PC-9 (cell line): ENCODE measurements around the gene GLT8D2. TPM values are rescaled to one million over a fixed set of nuclear protein-coding genes. Genes with fewer than 3 reads are reported as not detected.
"Not testable (repeated sequence)": the region's sequence is repeated elsewhere in the genome, so short reads cannot be mapped to it uniquely, and the experiment has no call there.

Experiments
- BruUV-seq: library from RNA; stranded (reverse); fragments of 400-500 nt; replicated peaks from 2 replicates; lab custom pipeline; 2021; lab: Mats Ljungman, UMichigan
- CTCF ChIA-PET: fragments of 300-600 bp; sonication (Branson Sonifier 250); formaldehyde crosslinking; loops from one replicate; lab custom pipeline; 2022; ENCODE audit warnings: antibody characterized with exemption; lab: Charles Lee
- POLR2A ChIA-PET: fragments of 300-600 bp; sonication (Branson Sonifier 250); formaldehyde crosslinking; loops from one replicate; lab custom pipeline; 2022; ENCODE audit warnings: antibody characterized with exemption; ENCODE audit not compliant: unreplicated experiment; lab: Charles Lee
- DNase-seq, 2 experiments: peaks; one replicate each; pipeline versions ENCODE4 v3.0.0 to v3.0.0-alpha.2; 2015 to 2022; ENCODE audit warnings: mixed read lengths in 1 of 2
- H2AFZ ChIP-seq: fragments of 200-600 bp; sonication (generic); 2 replicates; pipeline ENCODE4 v1.8.1; 2017; ENCODE audit warnings: antibody characterized with exemption
- H3F3A ChIP-seq: fragments of 200-600 bp; sonication (generic); 2 replicates; pipeline ENCODE4 v1.8.1; 2017; ENCODE audit warnings: antibody characterized with exemption, mild to moderate bottlenecking, low read depth; ENCODE audit not compliant: insufficient read depth
- H3K27ac ChIP-seq: fragments of 200-600 bp; sonication (generic); 2 replicates; pipeline ENCODE4 v1.6.1; 2016; ENCODE audit warnings: mixed run types
- H3K27me3 ChIP-seq: fragments of 200-600 bp; sonication (generic); 2 replicates; pipeline ENCODE4 v1.6.1; 2016; ENCODE audit warnings: low read depth, mixed run types; ENCODE audit not compliant: insufficient read depth
- H3K36me3 ChIP-seq: fragments of 200-600 bp; sonication (generic); 2 replicates; pipeline ENCODE4 v1.6.1; 2016; ENCODE audit warnings: low read depth, mixed run types
- H3K4me1 ChIP-seq: fragments of 200-600 bp; sonication (generic); replicated peaks from 2 replicates; pipeline ENCODE4 v1.6.1; 2016; ENCODE audit warnings: mixed run types; ENCODE audit not compliant: insufficient read depth
- H3K4me2 ChIP-seq: fragments of 200-600 bp; sonication (generic); 2 replicates; pipeline ENCODE4 v1.6.1; 2017; ENCODE audit warnings: mixed run types
- H3K4me3 ChIP-seq: fragments of 200-600 bp; sonication (generic); 2 replicates; pipeline ENCODE4 v1.6.1; 2016; ENCODE audit warnings: mixed run types
- H3K79me2 ChIP-seq: fragments of 200-600 bp; sonication (generic); 2 replicates; pipeline ENCODE4 v1.6.1; 2017; ENCODE audit warnings: low read depth, mixed run types
- H3K9me2 ChIP-seq: fragments of 200-600 bp; sonication (generic); 2 replicates; pipeline ENCODE4 v1.8.1; 2017; ENCODE audit warnings: mild to moderate bottlenecking; ENCODE audit not compliant: insufficient read depth
- H3K9me3 ChIP-seq: fragments of 200-600 bp; sonication (generic); 2 replicates; pipeline ENCODE4 v1.8.1; 2016; ENCODE audit warnings: low read depth; ENCODE audit not compliant: insufficient read depth
- H4K20me1 ChIP-seq: fragments of 200-600 bp; sonication (generic); 2 replicates; pipeline ENCODE4 v1.8.1; 2017; ENCODE audit not compliant: insufficient read depth
- EZH2 ChIP-seq: fragments of 200-600 bp; sonication (generic); IDR thresholded peaks from 2 replicates; pipeline ENCODE4 v1.8.0; 2017; ENCODE audit warnings: antibody characterized with exemption, low read depth
- intact Hi-C: fragments of 100-400 bp; cut with micrococcal nuclease; formaldehyde crosslinking; loops from one replicate; pipeline ENCODE4 v1.10.0; 2022; ENCODE audit not compliant: unreplicated experiment
- total RNA-seq: library from RNA; stranded (reverse); gene quantifications from 2 replicates; pipeline ENCODE4 v1.2.3, GENCODE V29; 2021
- TF ChIP-seq, protein P1 (sequence below): fragments of 200-600 bp; sonication (generic); conservative IDR thresholded peaks from 2 replicates; pipeline ENCODE4 v1.6.1; 2017; ENCODE audit warnings: mixed run types, antibody characterized with exemption, mild to moderate bottlenecking, moderate library complexity

The GLT8D2 gene
- total RNA-seq, 1 experiment from 2014 or later, result 0.31 TPM

DNA sequence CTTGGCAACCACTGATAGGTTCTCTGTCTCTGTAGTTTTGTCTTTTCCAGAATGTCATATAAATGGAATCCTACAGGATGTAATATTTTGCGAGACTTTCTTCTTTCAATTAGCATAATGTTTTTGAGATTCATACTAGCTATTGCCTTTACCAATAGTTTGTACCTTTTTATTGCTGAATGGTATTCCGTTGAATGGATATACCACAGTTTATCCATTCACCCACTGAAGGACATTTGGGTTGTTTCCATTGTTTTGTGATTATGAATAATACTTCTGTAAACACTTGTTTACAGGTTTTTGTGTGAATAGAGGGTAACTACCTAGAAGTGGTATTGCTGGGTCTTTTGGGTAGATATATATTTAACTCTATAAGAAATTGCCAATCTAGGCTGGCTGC lies 26.3 kb downstream of the GLT8D2 start:
- no peak for TF ChIP-seq EZH2
- TF ChIP-seq, protein P1, sequence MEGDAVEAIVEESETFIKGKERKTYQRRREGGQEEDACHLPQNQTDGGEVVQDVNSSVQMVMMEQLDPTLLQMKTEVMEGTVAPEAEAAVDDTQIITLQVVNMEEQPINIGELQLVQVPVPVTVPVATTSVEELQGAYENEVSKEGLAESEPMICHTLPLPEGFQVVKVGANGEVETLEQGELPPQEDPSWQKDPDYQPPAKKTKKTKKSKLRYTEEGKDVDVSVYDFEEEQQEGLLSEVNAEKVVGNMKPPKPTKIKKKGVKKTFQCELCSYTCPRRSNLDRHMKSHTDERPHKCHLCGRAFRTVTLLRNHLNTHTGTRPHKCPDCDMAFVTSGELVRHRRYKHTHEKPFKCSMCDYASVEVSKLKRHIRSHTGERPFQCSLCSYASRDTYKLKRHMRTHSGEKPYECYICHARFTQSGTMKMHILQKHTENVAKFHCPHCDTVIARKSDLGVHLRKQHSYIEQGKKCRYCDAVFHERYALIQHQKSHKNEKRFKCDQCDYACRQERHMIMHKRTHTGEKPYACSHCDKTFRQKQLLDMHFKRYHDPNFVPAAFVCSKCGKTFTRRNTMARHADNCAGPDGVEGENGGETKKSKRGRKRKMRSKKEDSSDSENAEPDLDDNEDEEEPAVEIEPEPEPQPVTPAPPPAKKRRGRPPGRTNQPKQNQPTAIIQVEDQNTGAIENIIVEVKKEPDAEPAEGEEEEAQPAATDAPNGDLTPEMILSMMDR, result no peak
- no peaks in the 10 kb centered on the region for H3F3A ChIP-seq
- H3K36me3 ChIP-seq, result no peaks in the 10 kb centered on the region
- CTCF ChIA-PET, result no interaction called here
- BruUV-seq, result no TSS peak
- intact Hi-C loops, result no loop called here
- DNase-seq, result no peak
- no peaks in the 10 kb centered on the region for H4K20me1 ChIP-seq
- peaks cover 23% of the 10 kb centered on the region; the same call in 1 of the 2 replicates for H3K27me3 ChIP-seq
- no peak overlapping the region for H2AFZ ChIP-seq
- H3K9me3 ChIP-seq, result peaks cover 14% of the 10 kb centered on the region; the same call in 1 of the 2 replicates
- no peak overlapping the region for H3K4me3 ChIP-seq
- H3K79me2 ChIP-seq, result no peaks in the 10 kb centered on the region
- POLR2A ChIA-PET, result no interaction called here
- no peaks in the 10 kb centered on the region for H3K9me2 ChIP-seq
- H3K4me2 ChIP-seq, result no peak overlapping the region
- H3K4me1 ChIP-seq, result no peaks in the 10 kb centered on the region
- no peak overlapping the region for H3K27ac ChIP-seq

DNA sequence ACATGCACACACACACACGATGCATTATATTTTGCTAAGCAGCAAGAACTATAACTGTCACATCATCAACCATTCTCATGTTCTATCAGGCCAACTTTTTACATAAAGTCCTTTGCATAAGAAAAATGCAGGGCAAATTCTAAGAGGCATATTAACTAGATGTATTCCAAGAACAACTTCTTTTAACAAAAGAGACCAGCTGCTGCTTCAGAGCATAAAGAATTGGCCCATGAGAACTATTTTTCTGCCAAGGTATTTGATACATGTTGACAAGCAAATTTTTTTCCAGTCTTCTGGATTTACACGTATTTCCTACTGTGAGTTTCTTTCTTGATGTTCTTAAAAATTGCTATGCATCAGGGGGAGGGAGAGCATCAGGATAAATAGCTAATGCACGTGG lies 27.2 kb downstream of the GLT8D2 start:
- no peak overlapping the region for H3K4me3 ChIP-seq
- no peaks in the 10 kb centered on the region for H3K4me1 ChIP-seq
- no peak overlapping the region for H3K27ac ChIP-seq
- H3K27me3 ChIP-seq, result peaks cover 21% of the 10 kb centered on the region; the same call in 1 of the 2 replicates
- TF ChIP-seq EZH2, result no peak
- TF ChIP-seq, protein P1, result no peak
- DNase-seq, result no peak
- H4K20me1 ChIP-seq, result no peaks in the 10 kb centered on the region
- no peaks in the 10 kb centered on the region for H3F3A ChIP-seq
- no TSS peak for BruUV-seq
- ChIA-PET POLR2A (no interaction called here), CTCF (no interaction called here)
- intact Hi-C loops, result no loop called here
- no peak overlapping the region for H2AFZ ChIP-seq
- no peaks in the 10 kb centered on the region for H3K79me2 ChIP-seq
- H3K36me3 ChIP-seq, result no peaks in the 10 kb centered on the region
- no peaks in the 10 kb centered on the region for H3K9me2 ChIP-seq
- H3K9me3 ChIP-seq, result peaks cover 14% of the 10 kb centered on the region; the same call in 1 of the 2 replicates
- no peak overlapping the region for H3K4me2 ChIP-seq

DNA sequence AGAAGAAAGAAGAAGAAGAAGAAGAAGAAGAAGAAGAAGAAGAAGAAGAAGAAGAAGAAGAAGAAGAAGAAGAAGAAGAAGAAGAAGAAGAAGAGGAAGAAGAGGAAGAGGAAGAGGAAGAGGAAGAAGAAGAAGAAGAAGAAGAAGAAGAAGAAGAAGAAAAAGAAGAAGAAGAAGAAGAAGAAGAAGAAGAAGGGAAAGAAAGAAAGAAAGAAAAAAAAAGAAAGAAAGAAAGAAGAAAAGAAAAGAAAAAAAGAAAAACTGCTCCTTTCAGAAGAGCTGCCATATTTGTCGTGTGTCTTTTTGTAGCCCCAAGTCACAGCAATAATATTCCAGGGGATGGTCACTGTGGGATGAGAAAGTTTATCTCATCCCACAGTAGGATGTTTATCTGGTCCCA lies 28.1 kb downstream of the GLT8D2 start:
- POLR2A ChIA-PET, H3K4me3 ChIP-seq, DNase-seq, H2AFZ ChIP-seq, H3K4me1 ChIP-seq, intact Hi-C loops, H3K79me2 ChIP-seq, H3K27ac ChIP-seq, H3F3A ChIP-seq, H3K4me2 ChIP-seq, H4K20me1 ChIP-seq, H3K9me2 ChIP-seq, BruUV-seq, H3K36me3 ChIP-seq, CTCF ChIA-PET: not testable (repeated sequence)
- Histone ChIP-seq H3K27me3 (peaks cover 20% of the 10 kb centered on the region; the same call in 1 of the 2 replicates), H3K9me3 (peaks cover 14% of the 10 kb centered on the region; the same call in 1 of the 2 replicates)

DNA sequence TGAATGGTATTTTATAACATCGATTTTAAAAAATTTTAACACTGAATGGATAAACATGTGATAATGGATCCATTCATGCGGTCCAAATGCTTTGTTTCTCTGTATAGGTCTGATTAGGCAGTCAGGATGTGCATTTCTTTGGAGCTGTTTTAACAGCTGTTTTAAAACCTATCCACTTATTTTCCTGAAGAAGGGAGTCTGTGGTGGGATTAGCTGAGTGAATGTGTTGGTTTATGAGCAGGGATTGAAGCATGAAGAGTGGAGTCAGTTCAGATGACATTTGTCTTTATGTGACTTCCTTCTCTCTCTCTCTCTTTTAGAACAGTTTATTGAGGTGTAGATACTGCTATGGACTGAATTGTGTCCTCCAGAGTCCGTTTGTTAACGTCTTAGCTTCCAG lies 37.7 kb downstream of the GLT8D2 start:
- Histone ChIP-seq H2AFZ (no peak overlapping the region), H3K9me2 (no peaks in the 10 kb centered on the region), H3K4me3 (no peak overlapping the region), H3K4me1 (no peaks in the 10 kb centered on the region; the same call in 1 of the 2 replicates), H3K4me2 (no peak overlapping the region), H3K36me3 (no peaks in the 10 kb centered on the region), H4K20me1 (no peaks in the 10 kb centered on the region), H3K9me3 (no peaks in the 10 kb centered on the region), H3F3A (no peaks in the 10 kb centered on the region), H3K79me2 (no peaks in the 10 kb centered on the region), H3K27ac (no peak overlapping the region), H3K27me3 (no peaks in the 10 kb centered on the region)
- no peak for TF ChIP-seq EZH2
- TF ChIP-seq, protein P1, result no peak
- intact Hi-C loops, result no loop called here
- DNase-seq, result no peak
- ChIA-PET CTCF (no interaction called here), POLR2A (no interaction called here)
- BruUV-seq, result no TSS peak
